HG02678 (cell line): ENCODE data around the gene ZNRF3.
"Not testable (repeated sequence)": the region's sequence is repeated elsewhere in the genome, so short reads cannot be mapped to it uniquely, and the experiment has no call there.

Source experiments
- ATAC-seq: cut with Tn5 transposase; IDR thresholded peaks from one replicate; pipeline ENCODE4 v1.9.1; 2021; ENCODE audit warnings: mild to moderate bottlenecking, moderate library complexity; ENCODE audit not compliant: unreplicated experiment

The ZNRF3 gene

DNA sequence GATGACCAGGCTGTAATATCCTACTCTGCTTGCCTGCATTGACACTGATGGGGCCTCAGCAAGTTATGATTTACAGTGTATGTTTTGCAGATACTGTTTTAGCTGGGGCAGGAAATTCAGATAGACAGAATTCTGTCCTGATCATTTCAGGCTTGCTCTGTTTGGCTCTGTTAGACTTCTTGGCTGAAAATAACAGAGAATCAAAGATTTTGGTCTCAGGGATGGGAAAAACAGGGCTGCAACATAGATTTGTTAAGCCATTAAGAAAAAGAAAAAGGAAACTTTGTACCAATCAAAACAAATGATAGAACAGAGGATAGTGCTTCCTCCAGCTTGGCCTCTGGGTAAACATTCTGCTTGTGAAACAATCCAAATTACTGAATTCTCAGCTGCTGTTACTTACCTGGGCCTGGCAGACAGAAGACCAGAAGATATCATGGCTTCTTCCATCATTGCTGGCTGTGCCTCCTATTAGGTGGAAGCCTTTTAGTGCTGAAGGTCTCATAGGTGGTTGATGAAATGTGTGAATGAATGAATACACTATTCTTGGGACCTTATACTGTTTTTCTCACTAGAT is 22.0 kb downstream of the ZNRF3 start:
- ATAC-seq: no peak

DNA sequence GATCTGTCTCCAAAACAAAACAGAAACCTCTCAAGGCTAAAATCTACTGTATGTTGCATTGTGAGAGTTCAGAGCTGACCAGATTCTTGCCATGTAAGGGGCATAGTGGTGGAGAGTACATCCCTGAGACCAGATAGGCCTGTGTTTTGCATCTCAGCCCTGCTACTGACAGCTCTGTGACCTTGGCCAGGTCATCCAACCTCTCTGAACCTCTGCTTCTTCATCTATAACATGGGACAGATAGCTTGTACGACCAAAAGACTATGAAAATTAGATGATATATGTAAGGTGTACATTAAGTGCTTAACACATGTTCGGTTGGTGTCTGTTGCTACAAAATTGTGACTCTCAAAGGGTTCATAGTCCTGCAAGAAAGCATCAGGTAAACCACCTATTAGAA is 22.9 kb downstream of the ZNRF3 start:
- no peak for ATAC-seq

DNA sequence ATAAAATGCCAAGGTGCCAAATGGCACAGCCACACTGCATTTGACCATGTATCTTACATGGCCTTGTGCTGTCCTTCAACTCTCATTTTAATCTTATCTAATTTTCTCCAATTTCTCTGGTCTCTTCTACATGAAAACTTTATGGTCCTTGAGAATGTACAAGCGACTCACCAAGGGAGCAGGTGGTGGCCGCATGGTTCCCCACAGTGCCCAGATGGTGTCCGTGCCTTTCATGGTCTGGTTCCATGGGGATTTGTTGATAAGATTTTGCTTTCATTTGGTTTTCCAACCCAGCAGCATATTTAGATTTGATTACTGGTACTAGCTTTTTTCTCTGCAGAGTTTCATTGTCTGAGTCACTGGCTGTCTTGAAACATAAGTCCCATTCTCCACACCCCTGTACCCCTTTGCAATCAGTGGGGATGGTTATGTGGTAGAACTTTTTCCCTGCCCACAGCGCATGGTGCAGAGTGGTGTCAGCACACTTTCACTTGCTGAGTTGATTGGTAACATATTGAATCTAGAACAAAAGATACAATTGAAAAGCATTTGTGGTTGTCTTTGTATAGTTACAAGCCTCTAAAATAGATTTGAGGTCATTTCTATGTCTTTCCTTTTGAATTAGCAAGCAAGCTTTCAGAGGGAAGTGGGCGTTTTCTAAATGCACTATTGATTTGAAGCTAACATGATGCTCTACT is 24.1 kb downstream of the ZNRF3 start:
- no peak for ATAC-seq

DNA sequence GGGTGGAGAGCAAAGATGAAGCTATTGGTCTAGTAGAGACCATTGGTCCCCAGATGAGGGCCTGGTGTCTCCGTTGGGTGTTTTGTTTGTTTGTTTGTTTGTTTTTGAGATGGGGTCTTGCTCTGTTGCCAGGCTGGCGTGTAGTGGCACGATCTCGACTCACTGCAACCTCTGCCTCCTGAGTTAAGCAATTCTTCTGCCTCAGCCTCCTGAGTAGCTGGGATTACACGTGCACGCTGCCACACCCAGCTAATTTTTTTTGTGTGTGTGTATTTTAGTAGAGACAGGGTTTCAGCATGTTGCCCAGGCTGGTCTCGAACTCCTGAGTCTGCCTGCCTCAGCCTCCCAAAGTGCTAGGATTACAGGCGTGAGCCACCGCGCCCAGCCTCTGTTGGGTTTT is 25.4 kb downstream of the ZNRF3 start:
- not testable (repeated sequence) for ATAC-seq

DNA sequence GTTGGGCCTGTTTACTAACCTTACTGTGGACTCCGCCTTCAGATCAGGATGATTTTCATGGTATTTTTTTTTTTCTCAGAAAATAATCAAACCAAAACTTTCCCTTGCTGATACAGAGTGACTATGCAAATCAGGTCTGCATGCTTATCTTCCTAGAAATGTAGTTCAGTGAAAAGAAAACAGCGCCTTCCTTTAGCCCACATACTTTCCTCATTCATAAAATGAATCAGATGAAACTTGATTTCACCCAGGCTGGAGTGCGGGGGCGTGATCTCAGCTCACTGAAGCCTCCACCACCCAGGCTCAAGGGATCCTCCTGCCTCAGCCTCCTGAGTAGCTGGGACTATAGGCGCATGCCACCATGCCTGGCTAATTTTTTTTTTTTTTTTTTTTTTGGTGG is 26.0 kb downstream of the ZNRF3 start:
- no peak for ATAC-seq

DNA sequence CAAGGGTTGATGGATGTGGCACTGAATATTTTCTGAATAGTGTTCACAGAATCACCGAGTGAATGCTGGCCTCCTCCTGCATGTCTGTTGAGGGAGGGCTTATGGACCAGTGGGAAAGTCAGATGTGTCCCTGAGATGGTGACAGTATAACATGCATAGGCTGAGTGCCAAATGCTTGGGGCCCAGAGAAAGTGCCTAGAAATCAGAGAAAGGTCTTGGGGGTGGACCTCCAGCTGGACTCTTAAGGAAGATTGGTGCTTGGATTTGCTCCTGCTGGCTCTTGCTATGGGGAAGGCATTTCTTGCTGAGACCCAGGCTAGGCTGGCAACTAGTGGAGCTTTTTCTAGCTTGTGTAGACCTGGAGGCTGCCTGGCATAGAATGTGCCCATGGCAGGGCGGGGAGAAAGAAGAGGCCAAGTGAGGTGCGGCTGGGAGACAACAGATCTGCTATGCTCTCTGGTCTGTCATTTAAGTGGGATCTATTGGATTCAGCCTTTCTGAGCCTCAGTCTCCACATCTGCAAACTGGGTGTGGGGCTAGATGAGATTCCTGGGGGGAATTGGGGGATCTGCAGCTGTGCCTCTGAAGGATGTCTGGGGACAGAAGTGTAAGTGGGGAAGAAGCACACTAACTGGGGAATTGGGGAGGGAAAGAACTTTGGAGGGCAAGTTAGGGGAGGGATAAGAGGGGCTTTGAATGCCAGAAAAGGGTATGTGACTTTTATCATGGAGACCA is 27.4 kb downstream of the ZNRF3 start:
- no peak for ATAC-seq

DNA sequence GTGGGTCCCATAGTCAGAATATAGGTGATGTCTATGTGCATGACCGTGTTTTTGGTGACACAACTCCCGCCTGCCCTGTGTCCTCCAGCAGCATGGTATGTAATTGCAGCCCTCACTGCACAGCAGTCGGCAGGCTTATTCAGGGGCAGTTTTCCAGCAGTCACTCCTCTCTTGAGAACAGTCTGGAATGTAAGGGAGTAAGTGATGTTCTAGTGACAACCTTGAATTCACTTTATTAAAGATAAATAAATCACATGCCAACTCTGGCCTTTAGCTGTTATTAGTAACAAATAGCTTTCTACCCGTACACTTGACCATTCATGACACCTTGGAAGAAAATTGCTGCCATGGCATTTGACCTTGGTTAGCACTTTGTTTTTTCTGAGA is 27.9 kb downstream of the ZNRF3 start:
- no peak for ATAC-seq

DNA sequence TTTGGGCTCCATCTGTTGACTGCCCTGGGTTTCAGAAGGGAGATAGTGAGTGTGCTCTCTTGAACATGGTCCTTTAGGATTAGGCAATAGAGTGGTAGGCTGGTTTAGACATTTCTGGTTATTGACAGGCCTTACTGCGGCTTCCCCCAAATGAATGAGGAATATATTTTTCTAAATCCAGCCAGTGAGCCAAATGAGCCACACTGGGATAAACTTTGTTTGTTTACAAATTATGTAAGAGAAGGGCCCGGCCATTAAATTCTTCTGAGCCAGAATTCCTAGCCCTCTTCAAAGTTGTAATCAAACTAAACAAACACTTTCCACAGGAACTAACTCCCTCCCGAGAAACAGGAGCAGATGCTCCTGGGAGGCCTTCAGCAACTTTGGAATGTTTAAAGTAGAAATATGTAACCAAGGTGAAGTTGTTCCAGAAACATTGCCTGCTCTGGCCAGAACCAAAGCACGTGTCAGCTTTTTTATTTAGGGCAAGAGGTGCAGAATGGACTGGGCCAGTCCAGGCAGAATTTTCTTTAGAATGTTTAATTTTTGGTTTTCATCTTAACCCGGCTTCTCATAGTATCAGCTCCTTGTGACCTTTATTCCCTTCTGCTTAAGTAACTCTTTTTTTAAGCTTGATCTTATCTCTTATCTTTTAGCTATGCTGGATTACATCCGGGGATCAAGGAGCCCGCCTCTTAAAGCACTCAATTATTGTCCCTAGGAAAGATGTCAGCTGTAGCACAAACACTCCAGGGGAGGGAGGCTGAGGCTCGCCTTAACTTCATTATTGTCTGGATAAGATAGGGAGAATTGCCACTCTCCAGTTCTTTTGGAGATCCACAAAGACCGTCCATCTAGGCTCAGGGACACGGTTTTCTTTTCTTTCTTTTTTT is 28.7 kb downstream of the ZNRF3 start:
- ATAC-seq: no peak

DNA sequence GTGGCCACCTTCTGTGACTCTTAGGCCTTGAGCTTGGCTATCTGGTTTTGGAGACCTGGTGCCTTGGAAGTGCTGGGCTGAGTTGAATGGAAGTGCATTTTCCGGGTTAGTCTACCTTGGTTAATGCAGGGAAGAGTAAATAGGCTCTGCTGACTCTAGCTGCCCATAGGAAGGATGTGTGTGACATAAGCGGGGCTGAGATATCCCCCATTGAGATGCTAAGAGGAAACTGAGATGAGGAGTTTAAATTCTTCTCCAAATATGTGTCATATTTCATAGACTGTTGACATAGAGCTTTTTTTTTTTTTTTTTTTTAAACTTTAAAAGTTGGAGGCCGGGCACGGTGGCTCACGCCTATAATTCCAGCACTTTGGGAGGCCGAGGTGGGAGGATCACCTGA is 30.8 kb downstream of the ZNRF3 start:
- ATAC-seq: no peak

DNA sequence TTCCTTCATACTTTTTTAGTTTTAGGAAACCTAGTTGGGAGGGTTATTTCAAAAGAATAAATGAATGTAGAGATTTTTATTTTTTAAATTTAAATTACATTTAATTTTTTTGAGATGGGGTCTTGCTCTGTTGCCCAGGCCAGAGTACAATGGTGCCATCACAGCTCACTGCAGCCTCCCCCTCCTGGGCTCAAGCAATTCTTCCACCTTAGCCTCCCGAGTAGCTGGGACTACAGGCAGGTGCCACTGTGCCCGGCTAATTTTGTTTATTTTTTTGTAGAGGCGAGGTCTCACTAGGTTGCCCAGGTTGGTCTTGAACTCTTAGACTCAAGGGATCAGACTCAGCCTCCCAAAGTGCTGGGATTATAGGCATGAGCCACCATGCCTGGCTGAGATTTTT is 32.6 kb downstream of the ZNRF3 start:
- ATAC-seq: no peak

DNA sequence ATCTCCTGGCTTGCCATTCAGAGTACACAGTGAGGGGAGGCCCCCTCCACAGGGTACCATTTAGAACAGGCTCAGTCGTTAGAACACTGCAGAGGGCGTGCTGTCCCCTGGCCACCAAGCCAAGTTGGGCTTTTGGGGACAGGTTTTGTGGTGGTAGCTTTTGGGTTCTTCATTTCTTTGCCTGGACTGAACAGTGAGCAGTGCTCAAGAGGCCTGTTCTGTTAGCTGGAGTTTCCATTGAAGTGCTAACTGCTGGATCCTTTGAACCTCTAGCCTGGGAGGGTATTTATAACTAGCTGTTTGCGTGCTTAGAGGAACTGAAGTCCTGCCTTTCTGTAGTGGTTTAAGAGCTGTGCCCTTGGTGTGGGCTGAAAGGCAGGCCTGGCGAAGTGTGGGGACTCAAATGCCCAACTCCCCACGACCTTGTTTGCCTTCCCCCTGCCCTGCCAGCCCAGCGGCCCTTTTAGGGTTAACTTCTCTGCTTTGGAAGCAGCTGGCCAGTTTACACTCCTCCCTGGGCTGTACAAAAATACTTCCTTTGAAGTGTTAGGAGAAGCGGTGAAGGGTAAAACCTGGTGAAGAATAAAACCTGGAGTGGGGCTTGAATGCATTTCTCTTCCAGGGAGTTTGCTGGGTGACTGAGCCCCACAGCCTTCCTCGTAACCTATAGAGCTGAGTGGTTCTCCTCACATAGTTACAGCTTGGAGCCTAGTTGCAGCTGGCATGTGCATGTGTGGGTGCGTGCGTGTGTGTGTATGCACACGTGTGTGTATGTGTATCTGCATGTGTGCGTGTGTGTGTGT is 34.6 kb downstream of the ZNRF3 start:
- no peak for ATAC-seq

DNA sequence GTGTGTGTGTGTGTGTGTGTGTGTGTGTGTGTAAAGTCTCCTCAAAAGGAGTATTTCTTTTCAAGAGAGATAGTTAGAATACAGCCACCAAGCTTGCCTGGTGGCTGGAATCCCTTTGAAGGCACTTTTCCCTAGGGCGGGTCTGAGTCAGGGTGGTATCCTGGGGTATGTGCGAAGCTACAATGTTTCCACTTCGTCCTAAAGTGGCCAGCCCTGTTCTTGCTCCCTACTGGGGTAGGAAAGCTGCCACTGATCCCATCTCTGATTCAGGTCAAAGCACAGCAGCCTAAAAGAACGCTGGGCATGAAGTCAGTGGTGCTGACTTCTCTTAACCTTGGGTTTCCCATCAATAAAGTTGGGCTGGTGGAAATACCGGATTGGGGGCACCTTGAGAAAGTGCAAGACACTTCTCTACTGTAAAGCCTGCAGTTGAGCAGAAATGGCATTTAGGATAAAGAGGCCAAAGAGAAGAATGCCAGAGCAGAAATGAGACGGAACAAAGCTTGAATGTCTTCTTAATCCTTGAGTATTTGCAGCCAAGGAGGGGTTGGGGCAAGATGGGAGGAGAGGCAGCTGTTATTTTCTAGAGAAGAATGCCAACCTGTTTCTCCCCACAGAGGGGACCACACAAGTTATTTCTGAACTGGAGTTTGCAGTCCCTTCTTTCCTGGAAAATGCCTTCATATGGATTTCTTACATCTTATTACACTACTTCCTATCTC is 35.3 kb downstream of the ZNRF3 start:
- ATAC-seq: no peak

DNA sequence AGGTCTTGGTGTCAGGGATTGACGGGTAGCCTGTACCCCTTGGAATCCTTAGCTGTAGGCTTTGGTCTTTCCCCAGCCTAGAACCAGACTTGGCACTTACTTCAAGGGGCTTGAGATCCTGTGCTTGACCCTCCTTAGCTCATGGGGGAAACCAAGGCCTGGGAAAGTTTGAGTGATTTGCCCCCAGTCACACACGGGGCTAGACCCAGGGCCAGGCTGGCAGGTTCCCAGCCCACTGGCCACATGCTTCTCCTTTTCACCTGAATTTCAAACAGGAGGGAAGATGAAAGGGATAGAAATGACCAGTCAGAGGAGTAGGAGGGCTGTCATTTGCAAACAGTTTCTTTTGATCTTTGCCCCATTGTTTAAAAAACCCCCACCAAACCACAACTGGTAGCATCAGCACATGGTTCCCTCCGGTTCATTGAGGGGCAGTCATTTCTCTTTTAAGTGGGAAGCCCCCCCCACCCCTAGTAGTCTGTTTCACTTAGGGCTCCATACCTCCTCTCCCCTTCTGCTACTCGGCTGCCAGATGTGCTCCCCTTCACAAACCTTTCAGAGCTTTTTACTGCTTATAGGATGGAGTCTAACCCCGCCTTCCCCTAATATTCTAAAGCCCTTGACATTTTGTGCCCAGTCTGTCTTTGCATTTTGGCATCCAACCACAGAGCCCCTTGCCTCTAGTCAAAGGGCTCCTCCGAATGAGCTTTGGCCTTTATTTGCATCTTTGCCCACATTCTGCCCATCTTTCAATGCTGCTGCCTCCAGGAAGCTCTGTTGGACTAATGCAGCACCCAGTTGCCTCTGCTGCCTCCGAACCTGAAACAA is 37.6 kb downstream of the ZNRF3 start:
- no peak for ATAC-seq

DNA sequence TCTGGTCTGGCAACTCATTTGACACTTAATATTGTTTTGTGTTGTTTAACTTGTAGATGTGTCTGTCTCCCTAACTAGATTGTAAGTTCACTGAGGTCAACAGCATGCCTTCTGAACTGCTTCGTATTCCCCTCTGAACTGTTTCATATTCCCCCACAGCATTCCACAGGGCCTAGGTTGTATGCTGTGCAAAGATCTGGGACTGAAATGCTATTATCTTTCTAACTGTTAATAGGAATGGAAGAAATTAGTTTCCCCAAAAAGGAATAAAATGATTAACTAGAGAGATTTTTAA is 38.2 kb downstream of the ZNRF3 start:
- no peak for ATAC-seq

DNA sequence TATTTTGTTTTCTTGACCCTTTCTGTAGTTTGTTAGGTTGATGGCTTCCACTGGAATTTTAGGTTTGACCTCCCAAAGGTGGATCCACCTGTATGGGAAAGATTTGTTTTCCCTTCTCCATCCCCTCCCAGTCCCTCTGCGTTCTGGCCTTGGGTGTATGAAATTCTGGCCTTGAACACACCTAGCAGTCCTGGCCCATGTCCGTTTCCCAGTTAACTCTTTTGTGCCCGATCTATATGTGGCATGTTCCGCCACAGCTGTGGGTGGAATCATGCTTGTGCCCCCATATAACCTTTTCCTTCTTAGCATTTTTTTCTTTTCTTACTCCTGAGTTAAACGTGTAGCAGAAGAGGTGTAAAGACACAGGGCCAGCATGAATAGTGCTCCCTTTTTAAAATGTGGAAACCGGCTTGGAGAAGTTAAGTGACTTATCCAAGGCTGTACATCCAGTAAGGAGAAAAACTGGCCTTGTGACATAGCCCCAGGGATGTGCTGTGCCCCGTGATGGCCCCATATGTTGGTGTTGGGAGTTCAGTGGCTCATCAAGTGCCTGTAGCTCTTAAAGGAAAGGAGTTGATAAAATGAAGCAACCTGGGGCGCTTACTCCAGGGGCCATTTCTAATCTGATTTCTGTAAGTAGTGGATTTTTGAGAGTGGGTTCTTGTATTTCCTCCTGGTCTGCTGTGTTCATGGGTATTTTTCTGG is 39.3 kb downstream of the ZNRF3 start:
- no peak for ATAC-seq

DNA sequence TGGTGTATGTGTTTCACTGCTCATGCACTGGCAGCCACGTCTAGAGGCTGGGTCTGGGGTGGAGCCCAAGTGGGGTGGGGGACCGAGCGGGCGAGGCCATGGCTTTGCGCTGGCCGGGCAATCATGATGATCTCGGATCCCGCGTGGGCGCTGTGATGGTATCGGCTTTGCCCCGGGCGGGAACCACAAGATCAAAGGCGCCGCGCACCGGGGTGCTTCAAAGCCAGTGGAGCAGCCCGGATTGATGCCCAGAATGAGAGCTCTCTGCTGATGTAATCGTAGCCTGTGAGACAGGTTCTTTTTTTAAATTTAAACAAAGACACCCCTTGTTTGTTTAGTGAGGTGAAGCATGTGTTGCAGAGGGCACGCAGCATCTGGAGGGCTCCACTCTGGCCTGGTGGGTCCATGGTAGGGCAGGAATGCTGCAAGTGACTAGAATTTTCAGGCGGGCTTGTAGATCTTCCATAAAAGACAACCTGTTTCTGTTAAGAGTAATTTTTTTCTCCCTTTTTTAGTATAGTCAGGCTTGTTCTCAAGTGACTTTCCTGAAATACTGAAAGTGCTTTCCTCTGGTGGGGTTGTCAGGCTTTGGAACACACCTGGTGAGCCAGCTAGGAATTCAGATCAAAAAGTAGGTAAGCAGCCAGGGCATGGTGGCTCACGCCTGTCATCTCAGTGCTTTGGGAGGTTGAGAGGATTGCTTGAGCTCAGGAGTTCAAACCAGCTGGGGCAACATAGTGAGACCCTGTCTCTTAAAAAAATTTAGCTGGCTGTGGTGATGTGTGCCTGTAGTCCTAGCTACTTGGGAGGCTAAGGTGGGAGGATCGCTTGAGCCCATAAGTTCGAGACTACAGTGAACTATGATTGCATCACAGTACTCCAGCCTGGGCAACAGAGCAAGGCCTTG is 40.7 kb downstream of the ZNRF3 start:
- no peak for ATAC-seq

DNA sequence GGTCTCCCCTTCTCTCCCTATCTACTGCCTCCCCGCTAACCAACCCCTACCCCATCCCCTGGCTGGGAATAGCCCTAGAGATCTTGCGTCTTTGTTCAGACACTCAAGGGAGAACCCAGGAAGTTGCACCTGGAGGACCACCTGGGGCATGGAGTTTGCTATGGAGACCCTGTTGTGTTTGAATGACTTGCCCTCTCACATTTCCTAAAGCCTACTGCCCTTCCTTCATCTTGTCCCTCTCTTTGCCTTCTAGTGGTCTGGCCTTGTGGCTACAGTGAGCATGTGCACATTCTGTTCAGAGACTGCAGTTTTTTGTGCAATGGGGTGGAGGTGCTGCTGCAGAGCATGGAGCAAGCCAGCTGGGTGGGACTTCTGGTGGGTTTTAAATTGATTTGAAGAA is 42.5 kb downstream of the ZNRF3 start:
- no peak for ATAC-seq

DNA sequence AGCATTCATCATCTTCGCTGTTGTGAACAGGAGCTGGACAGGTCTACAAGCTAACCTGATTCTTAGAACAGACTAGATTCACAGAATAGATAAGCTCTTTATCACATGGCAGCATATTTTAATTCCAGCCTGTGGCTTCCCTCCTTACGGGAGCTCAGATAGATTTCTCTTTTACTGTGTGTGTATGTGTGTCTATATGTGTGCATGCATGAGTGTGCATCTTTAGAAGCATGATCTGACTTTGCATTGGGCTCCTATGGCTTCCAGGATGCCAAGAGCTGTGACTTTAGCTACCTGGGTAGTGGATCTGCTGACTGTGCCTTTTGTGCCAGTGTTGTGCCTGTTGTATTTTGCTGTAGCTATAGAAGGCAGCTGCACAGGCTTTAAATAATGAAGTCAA is 44.3 kb downstream of the ZNRF3 start:
- ATAC-seq: no peak
